ENCODE data around the gene IL1RAPL2.
"Not testable (repeated sequence)": the region's sequence is repeated elsewhere in the genome, so short reads cannot be mapped to it uniquely, and the experiment has no call there.

The IL1RAPL2 gene

DNA sequence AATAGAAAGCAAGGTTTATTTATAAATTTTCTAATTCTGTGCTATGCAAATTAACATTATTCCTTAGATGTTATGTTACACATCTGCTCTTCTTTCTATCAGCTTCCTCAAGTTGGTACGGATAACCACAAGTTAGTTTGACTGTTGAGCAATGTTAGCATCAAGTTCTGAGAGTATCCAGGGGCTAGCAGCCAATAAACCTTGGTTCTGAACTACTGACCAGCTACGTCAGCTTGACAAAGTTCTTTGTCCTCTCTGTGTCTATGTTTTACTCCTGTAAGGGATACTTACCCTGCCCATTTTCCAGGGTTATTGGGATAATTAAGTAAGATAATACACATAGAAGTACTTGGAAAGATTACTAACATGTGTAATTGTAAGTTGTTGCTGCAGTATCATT is 662.6 kb downstream of the IL1RAPL2 start:
- H3K4me3 ChIP-seq (ENCODE audit: low read depth, low read length), result no peak overlapping the region
- no peak for DNase-seq (ENCODE audit: low read depth)
- TF ChIP-seq, protein P1, sequence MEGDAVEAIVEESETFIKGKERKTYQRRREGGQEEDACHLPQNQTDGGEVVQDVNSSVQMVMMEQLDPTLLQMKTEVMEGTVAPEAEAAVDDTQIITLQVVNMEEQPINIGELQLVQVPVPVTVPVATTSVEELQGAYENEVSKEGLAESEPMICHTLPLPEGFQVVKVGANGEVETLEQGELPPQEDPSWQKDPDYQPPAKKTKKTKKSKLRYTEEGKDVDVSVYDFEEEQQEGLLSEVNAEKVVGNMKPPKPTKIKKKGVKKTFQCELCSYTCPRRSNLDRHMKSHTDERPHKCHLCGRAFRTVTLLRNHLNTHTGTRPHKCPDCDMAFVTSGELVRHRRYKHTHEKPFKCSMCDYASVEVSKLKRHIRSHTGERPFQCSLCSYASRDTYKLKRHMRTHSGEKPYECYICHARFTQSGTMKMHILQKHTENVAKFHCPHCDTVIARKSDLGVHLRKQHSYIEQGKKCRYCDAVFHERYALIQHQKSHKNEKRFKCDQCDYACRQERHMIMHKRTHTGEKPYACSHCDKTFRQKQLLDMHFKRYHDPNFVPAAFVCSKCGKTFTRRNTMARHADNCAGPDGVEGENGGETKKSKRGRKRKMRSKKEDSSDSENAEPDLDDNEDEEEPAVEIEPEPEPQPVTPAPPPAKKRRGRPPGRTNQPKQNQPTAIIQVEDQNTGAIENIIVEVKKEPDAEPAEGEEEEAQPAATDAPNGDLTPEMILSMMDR (IDR thresholded peaks at IDR 0.05; ENCODE audit: control insufficient read depth, extremely low read depth, insufficient read depth), result no peak

DNA sequence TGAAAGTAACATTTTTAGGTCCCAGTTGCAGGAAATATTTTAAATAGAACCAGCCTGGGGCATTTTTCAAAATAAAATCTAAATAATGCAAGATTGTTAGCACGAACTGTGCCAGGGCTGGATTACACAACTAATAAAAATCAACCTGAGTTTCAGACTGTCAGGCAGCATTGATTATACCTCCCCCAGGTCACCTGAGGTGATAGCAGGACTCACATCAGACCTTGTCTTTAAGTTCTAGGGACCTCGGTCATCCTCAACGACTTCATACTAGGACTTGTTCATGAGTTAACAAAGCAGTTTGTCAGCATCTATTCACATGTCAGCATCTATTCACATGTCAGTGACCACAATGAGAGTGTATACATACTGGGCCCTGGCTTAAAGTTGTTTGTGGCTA is 663.1 kb downstream of the IL1RAPL2 start:
- H3K4me3 ChIP-seq (ENCODE audit: low read depth, low read length), result no peak overlapping the region
- no peak for DNase-seq (ENCODE audit: low read depth)
- TF ChIP-seq, protein P1 (IDR thresholded peaks at IDR 0.05; ENCODE audit: control insufficient read depth, extremely low read depth, insufficient read depth), result no peak

DNA sequence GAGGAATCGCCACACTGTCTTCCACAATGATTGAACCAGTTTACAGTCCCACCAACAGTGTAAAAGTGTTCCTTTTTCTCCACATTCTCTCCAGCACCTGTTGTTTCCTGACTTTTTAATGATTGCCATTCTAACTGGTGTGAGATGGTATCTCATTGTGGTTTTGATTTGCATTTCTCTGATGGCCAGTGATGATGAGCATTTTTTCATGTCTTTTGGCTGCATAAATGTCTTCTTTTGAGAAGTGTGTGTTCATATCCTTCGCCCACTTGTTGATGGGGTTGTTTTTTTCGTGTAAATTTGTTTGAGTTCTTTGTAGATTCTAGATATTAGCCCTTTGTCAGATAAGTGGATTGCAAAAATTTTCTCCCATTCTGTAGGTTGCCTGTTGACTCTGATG is 671.4 kb downstream of the IL1RAPL2 start:
- not testable (repeated sequence) for H3K4me3 ChIP-seq (ENCODE audit: low read depth, low read length); DNase-seq (ENCODE audit: low read depth)

DNA sequence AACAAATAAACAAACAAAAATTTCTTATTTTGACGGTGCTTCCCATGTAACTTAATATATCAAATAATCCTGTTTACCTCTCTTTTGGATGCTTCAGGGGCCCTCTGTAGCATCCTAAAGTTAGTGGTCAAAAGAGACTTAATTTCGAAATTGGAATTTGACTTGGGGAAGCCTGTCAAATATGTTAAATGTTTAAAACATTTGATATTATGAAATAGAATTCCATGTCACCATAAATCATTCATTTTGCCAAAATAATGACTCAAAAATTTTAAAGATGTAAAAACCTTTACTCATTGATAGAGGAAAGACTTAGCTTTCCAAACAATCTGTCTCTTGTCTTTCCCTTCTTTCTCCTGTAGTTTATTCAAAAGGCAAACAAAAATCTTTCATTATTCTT is 675.1 kb downstream of the IL1RAPL2 start:
- no peak overlapping the region for H3K4me3 ChIP-seq (ENCODE audit: low read depth, low read length)
- no peak for DNase-seq (ENCODE audit: low read depth)
- TF ChIP-seq, protein P1 (IDR thresholded peaks at IDR 0.05; ENCODE audit: control insufficient read depth, extremely low read depth, insufficient read depth), result no peak

DNA sequence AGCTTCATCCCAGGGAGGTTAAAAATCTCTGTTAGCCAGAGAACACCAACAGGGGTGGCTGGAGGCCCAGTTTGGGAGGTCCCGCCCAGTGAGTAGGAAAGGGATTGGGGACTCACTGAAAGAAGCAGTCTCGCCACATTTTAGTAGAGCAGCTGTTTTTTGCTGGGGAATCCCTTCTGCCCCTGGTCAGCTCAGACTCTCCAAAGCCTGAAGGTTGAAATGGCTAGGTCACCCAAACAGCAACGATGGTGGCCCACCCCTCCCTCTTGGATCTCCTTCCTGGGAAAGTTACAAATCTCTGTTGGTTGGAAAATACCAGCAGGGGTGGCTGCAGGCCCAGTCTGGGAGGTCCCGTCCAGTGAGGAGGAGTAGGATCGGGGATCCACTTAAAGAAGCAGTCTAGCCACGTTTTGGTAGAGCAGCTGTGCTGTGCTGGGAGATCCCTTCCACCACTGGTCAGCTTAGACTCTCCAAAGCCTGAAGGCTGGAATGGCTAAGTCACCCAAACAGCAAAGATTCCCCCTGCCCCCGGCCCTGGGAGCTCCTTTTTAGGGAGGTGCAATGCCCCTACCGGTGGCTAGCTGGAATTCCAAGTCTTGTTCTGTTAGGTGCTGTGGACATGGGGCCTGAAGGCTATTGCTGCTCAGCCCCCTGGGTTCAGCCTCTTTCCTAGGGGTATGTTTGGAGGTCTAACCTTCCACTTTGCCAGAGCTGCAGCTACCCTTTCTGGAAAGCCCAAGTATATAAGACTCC is 694.5 kb downstream of the IL1RAPL2 start:
- H3K4me3 ChIP-seq (ENCODE audit: low read depth, low read length), result no peak overlapping the region
- TF ChIP-seq, protein P1 (IDR thresholded peaks at IDR 0.05; ENCODE audit: control insufficient read depth, extremely low read depth, insufficient read depth), result no peak
- DNase-seq (ENCODE audit: low read depth), result no peak

DNA sequence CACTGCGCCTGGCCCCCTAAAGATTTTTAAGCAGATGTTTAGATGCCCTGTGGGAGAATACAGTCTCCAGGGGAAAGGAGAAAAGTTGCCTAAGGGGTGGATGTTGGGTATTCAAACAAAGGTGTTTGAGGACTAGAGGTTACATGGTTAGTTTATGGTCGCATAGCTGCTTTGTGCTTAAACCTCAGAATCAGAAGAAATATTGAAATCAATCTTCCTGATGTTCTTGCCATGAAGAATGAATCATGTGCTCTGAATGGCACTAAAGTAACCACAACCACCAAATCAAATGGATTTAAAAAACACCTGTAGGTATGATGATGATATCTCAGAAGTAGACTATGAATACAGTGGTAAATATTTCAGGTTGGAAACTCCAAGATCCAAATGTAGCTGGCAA is 697.2 kb downstream of the IL1RAPL2 start:
- TF ChIP-seq, protein P1 (IDR thresholded peaks at IDR 0.05; ENCODE audit: control insufficient read depth, extremely low read depth, insufficient read depth), result no peak
- H3K4me3 ChIP-seq (ENCODE audit: low read depth, low read length), result no peak overlapping the region
- no peak for DNase-seq (ENCODE audit: low read depth)

DNA sequence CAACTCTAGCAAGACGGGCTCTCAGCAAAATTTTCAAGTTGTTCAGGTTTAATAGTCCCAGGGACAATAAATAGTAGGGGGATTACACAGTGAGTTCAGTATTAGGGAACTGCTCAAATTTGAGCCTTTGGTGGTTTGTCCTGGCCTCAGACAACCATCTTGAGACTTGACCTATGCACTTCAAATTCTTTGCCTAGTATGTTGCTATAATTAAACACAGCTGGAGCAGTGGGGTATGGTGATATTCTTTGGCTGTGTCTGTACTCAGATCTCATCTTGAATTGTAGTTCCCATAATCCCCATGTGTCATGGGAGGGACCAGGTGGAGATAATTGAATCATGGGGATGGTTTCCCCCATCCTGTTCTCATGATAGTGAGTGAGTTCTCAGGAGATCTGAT is 697.8 kb downstream of the IL1RAPL2 start:
- TF ChIP-seq, protein P1 (IDR thresholded peaks at IDR 0.05; ENCODE audit: control insufficient read depth, extremely low read depth, insufficient read depth), result no peak
- DNase-seq (ENCODE audit: low read depth), result no peak
- H3K4me3 ChIP-seq (ENCODE audit: low read depth, low read length), result no peak overlapping the region
